ENCODE data around the gene SPAAR. TPM values are rescaled to one million over a fixed set of nuclear protein-coding genes. Genes with fewer than 3 reads are reported as not detected.

The SPAAR gene
- polyA plus RNA-seq, 2 of the 4 experiments (the other 2 are of a cell fraction): not detected

DNA sequence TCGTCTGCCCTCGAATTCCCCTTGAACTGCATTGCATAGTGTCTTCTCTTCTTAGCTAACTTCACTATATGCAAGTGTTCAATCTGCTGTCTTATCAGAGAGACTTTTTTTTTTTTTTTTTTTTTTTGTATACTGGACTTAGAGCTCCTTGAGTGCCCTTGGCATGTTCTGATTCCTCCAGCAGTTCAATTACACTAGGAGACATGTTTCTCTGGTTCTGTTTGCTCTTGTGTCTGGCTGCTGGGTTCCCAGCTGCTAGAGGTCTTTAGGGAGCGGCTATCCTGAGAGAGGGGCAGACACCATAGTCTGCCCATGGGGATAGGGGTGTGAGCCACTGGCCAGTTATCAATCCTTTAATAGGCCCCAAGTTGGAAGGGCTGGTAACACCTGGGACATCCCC is 35.6 kb downstream of the SPAAR start:
- CTCF ChIA-PET: interaction anchor here (0.8 to 13.5 kb wide), 27 partner anchors 8 to 384 kb away, joined by 3 to 243 read pairs (median 7); partner anchors contain the start of genes CCDC107, FAM221B, HRCT1 and SPAAR
- H3K4me3 ChIP-seq: no peak overlapping the region
- POLR2A ChIA-PET: interaction anchor here (1.9 kb wide), 1 partner anchor 21 kb away, joined by 7 read pairs; no protein-coding TSS in a partner anchor
- H3K4me1 ChIP-seq: peaks cover 4% of the 10 kb centered on the region; the same call in 1 of the 3 replicates
- no peaks in the 10 kb centered on the region for H3K9me3 ChIP-seq
- peak overlapping the region; percentile 52 to 78; a peak in 5 of 6 replicates for H3K27ac ChIP-seq
- ATAC-seq (no peak), DNase-seq (ENCODE audit: low read depth in 1 of 2, low spot score in 1 of 2) (no peak), FAIRE-seq (no peak)
- TF ChIP-seq RNF2 (IDR thresholded peaks at IDR 0.05; ENCODE audit: borderline replicate concordance, low read depth) (no peak), ZFP36 (IDR thresholded peaks at IDR 0.05; ENCODE audit: borderline replicate concordance, partially characterized antibody) (no peak), POLR2AphosphoS2 (conservative IDR thresholded peaks at IDR 0.05; ENCODE audit: low read length) (no peak), ZSCAN20 (CRISPR knock-in tag; IDR thresholded peaks at IDR 0.05) (no peak), CBX8 (IDR thresholded peaks at IDR 0.05) (no peak), CHD2 (IDR thresholded peaks at IDR 0.05; ENCODE audit: low read length, partially characterized antibody) (no peak), HOXB13 (CRISPR knock-in tag; IDR thresholded peaks at IDR 0.05; ENCODE audit: low read depth) (no peak), RARB (CRISPR knock-in tag; IDR thresholded peaks at IDR 0.05) (no peak), NPAS2 (CRISPR knock-in tag; IDR thresholded peaks at IDR 0.05; ENCODE audit: borderline replicate concordance) (no peak), KDM1A (IDR thresholded peaks at IDR 0.05; ENCODE audit: low read depth) (no peak)
- TF ChIP-seq, protein P1, sequence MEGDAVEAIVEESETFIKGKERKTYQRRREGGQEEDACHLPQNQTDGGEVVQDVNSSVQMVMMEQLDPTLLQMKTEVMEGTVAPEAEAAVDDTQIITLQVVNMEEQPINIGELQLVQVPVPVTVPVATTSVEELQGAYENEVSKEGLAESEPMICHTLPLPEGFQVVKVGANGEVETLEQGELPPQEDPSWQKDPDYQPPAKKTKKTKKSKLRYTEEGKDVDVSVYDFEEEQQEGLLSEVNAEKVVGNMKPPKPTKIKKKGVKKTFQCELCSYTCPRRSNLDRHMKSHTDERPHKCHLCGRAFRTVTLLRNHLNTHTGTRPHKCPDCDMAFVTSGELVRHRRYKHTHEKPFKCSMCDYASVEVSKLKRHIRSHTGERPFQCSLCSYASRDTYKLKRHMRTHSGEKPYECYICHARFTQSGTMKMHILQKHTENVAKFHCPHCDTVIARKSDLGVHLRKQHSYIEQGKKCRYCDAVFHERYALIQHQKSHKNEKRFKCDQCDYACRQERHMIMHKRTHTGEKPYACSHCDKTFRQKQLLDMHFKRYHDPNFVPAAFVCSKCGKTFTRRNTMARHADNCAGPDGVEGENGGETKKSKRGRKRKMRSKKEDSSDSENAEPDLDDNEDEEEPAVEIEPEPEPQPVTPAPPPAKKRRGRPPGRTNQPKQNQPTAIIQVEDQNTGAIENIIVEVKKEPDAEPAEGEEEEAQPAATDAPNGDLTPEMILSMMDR (IDR thresholded peaks at IDR 0.05): no peak
- TF ChIP-seq, protein P2, sequence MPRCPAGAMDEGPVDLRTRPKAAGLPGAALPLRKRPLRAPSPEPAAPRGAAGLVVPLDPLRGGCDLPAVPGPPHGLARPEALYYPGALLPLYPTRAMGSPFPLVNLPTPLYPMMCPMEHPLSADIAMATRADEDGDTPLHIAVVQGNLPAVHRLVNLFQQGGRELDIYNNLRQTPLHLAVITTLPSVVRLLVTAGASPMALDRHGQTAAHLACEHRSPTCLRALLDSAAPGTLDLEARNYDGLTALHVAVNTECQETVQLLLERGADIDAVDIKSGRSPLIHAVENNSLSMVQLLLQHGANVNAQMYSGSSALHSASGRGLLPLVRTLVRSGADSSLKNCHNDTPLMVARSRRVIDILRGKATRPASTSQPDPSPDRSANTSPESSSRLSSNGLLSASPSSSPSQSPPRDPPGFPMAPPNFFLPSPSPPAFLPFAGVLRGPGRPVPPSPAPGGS (IDR thresholded peaks at IDR 0.05): no peak
- WGBS (ENCODE audit: missing lambda C conversion rate): 100% methylated on average over 3 of the region's 3 CpGs
- H3K4me2 ChIP-seq: no peak overlapping the region; the same call in 2 of the 3 replicates

DNA sequence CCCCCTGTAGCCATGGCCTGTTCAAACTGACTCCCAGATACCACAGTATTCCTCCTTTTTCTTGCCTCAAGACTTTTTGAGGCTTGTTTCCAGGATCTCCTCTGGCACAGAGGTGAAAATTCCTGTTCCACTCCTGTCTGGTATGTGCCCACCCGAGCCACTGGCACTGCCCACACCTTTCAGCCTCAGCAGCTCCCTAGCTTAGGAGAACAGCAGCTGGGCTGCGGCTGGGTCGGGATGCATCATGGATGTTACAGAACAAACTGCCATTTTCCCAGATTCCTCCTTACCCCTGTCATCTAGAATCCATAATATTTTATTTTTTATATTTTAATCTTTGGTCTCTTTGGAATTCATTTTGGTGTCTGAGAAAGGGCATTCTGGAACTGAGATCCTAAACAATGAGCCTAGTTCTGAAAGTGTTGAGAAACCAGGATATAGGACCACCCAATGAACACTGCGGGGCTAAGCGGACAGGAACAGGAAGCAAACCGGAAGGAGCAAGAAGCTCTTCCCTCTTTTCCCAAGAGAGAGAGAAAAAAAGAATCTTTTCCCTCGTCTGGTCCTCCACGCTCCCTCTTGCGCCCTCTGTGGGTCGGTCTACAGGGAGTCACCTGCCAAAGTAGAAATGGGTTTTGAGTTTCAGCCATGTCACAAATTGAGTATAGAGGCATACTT is 36.2 kb downstream of the SPAAR start:
- POLR2A ChIA-PET: interaction anchor here (0.6 to 1.9 kb wide), 6 partner anchors 9 to 245 kb away, joined by 3 to 9 read pairs (median 6); partner anchors contain the start of genes CLTA and HRCT1
- WGBS (ENCODE audit: missing lambda C conversion rate): 18% methylated on average over 10 of the region's 10 CpGs

More for the DNA sequence above, 36.2 kb downstream of the SPAAR start:
- DNase-seq (ENCODE audit: low read depth in 1 of 2, low spot score in 1 of 2) (peak; percentile 90 to 94), FAIRE-seq (peak; percentile 90), ATAC-seq (peak; percentile 84 to 95)
- CTCF ChIA-PET: interaction anchor here (0.6 to 13.5 kb wide), 50 partner anchors 9 to 384 kb away, joined by 3 to 243 read pairs (median 4); partner anchors contain the start of genes CCDC107, CREB3, FAM221B and HRCT1
- H3K4me1 ChIP-seq: peaks cover 4% of the 10 kb centered on the region; the same call in 1 of the 3 replicates
- TF ChIP-seq NR3C1 (IDR thresholded peaks at IDR 0.05) (no peak), RAD21 (conservative IDR thresholded peaks at IDR 0.05 in 1 of 2, IDR thresholded peaks at IDR 0.05 in 1 of 2) (peak; percentile 65 to 68), MAFK (IDR thresholded peaks at IDR 0.05; ENCODE audit: partially characterized antibody) (no peak), MAX (IDR thresholded peaks at IDR 0.05) (peak; percentile 65), POLR2AphosphoS2 (conservative IDR thresholded peaks at IDR 0.05; ENCODE audit: low read length) (no peak), ZSCAN20 (CRISPR knock-in tag; IDR thresholded peaks at IDR 0.05) (0 out of 2 replicates have a peak, but pooled peaks have one; percentile 42), JUN (IDR thresholded peaks at IDR 0.05) (0 out of 5 replicates have a peak, but pooled peaks of 1 of the 2 experiments have one; percentile 38), HEYL (CRISPR knock-in tag; IDR thresholded peaks at IDR 0.05) (no peak), MYC (IDR thresholded peaks at IDR 0.05; ENCODE audit: borderline replicate concordance, low read length) (no peak), FOSB (CRISPR knock-in tag; IDR thresholded peaks at IDR 0.05) (no peak), SMC3 (IDR thresholded peaks at IDR 0.05) (peak; percentile 80), PHF8 (IDR thresholded peaks at IDR 0.05; ENCODE audit: borderline replicate concordance, low read depth) (no peak)
- TF ChIP-seq, protein P1 (IDR thresholded peaks at IDR 0.05): peak; percentile 80
- peak overlapping the region; percentile 32 for H3K4me3 ChIP-seq
- H3K4me2 ChIP-seq: peak overlapping the region; percentile 61
- H3K9me3 ChIP-seq: no peaks in the 10 kb centered on the region
- H3K27ac ChIP-seq: peak overlapping the region; percentile 52 to 78

All from A549 (cell line).